ENCODE data around the gene ADTRP.

DNA sequence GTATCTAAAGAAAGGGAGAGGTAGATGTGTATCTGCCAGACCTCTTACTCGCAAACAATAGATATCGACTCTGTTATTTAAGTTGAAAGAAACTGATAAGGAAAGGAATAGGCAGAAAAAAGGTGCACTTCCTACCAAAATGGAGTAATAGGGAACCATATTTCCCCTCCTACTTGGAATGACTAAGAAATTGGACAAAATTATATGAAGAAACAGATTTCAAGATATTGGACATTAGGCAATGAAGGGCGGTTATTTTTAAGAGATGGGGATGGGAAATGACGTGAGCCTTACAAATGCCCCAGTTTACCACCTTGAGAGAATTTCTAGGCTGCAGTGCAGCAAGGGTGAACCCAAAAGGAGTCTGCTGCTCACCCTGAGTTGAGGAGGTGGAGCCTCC lies 108.9 kb downstream of the ADTRP start:
- TF ChIP-seq, protein P1, sequence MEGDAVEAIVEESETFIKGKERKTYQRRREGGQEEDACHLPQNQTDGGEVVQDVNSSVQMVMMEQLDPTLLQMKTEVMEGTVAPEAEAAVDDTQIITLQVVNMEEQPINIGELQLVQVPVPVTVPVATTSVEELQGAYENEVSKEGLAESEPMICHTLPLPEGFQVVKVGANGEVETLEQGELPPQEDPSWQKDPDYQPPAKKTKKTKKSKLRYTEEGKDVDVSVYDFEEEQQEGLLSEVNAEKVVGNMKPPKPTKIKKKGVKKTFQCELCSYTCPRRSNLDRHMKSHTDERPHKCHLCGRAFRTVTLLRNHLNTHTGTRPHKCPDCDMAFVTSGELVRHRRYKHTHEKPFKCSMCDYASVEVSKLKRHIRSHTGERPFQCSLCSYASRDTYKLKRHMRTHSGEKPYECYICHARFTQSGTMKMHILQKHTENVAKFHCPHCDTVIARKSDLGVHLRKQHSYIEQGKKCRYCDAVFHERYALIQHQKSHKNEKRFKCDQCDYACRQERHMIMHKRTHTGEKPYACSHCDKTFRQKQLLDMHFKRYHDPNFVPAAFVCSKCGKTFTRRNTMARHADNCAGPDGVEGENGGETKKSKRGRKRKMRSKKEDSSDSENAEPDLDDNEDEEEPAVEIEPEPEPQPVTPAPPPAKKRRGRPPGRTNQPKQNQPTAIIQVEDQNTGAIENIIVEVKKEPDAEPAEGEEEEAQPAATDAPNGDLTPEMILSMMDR (IDR thresholded peaks at IDR 0.05) = no peak
- no peak for TF ChIP-seq POLR2A (IDR thresholded peaks at IDR 0.05)

All from uterus (tissue), 2 donors.